SH-SY5Y (cell line): ENCODE data around the gene RPL29.

Experiments
- GATA2 ChIP-seq: IDR thresholded peaks from 2 replicates; pipeline ENCODE4 v1.6.1; 2011; ENCODE audit warnings: mild to moderate bottlenecking, low read depth, low read length
- GATA3 ChIP-seq: IDR thresholded peaks from 2 replicates; pipeline ENCODE4 v1.6.1; 2011; ENCODE audit warnings: low read depth, mild to moderate bottlenecking, low read length, moderate library complexity

RPL29 gene

GRCh38 chr3:52030714-52031310, 35.1 kb upstream of the RPL29 start:
- TF ChIP-seq GATA3, result no peak
- TF ChIP-seq GATA2, result peak; percentile 89

DNA sequence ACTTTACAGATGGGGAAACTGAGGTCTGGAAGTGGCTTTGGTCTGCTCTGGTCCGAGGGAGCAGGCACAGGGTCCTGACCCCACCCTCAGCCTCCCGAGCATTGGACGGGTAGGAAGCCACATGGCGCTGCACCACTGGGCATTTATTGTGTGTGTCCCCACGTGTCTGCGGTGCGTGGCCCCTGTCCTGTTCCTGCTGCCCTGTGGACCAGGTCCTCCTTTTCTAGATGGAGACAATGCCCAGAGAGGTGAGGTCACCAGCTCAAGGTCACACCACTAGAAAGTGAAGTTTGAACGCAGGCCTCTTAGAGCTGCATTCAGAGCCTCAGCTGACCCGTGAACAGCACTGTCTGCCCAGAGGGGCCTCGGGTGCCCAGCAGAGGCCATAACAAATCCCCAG, 33.8 kb upstream of the RPL29 start:
- TF ChIP-seq GATA3 (no peak), GATA2 (no peak)

DNA sequence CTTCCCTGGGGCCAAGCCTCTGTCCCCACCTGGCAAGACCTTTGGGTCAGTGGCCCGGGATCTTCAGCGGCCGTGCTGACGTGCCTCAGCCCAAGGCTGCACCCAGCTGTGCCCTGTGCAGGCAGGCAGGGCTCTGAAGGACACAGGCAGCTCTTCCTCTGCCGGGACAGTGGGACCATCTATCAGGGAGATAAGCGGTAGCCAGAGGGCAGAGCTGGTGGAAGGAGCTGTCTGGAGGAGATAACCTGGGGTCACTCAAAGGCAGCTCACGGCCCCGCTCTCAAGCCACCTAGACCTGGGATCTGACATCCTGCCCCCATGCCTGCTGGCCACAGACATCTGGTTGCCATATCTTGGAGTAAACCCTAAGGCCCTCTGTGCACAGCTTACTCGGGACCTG, 33.4 kb upstream of the RPL29 start:
- TF ChIP-seq GATA2, result peak; percentile 95
- no peak for TF ChIP-seq GATA3

DNA sequence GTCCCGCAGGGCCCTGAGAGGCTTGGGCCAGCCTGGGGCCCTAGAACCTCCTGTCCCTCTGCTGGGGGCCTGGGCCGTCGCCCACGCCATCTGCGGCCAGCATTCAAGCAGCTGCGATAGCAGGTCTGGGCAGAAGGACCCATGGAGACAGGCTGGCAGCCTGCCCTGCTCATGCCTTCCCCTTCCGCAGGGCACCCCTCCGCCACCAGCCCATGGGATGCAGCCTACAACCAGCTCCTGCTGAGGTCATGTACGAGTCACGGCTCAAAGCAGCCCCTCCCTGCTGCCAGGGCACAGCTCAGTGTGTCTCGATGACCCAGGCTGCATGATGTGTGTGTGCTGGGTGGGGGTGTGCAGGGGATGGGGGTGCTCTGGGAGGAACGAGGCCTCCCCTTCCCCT, 32.9 kb upstream of the RPL29 start:
- TF ChIP-seq GATA2, result no peak
- TF ChIP-seq GATA3, result no peak

GRCh38 chr3:52026041-52026440, 30.3 kb upstream of the RPL29 start:
- TF ChIP-seq GATA3 (no peak), GATA2 (no peak)

- TF ChIP-seq GATA2 (no peak), GATA3 (no peak)
Observed at GRCh38 chr3:52025453-52025852, 29.8 kb upstream of the RPL29 start.

DNA sequence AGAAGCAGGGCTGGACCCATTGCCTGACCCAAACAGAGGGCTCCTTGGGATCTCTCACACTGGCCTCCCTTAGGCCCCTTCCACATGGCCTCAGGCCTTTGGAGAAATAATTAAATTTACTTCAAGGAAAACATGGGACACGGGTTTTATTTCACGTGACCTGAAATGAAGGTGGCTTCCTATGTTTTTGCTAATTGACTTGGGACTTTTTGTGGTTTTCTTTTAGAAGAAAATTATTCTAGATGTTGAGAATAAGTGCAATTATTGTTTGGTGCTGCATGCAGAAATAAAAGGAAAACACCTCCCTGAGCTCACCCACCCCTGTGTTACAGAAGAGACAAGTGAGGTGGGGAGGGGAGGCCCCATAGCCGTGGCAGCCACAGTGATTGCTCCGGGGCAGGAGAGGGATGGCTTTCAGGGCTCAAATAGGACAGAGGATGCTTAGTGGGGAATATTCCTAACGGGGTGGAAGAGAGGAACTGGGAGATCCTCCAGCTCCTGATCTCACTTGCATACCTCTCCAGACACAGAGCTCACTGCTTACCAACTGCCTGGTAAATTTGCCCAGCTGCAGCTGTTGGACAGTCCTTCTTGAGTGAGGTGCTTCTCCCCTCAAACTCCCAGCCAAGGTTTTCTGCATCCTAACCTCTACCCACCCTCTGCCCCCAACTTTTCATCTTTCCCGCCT, 29.2 kb upstream of the RPL29 start:
- TF ChIP-seq GATA2 (no peak), GATA3 (no peak)

DNA sequence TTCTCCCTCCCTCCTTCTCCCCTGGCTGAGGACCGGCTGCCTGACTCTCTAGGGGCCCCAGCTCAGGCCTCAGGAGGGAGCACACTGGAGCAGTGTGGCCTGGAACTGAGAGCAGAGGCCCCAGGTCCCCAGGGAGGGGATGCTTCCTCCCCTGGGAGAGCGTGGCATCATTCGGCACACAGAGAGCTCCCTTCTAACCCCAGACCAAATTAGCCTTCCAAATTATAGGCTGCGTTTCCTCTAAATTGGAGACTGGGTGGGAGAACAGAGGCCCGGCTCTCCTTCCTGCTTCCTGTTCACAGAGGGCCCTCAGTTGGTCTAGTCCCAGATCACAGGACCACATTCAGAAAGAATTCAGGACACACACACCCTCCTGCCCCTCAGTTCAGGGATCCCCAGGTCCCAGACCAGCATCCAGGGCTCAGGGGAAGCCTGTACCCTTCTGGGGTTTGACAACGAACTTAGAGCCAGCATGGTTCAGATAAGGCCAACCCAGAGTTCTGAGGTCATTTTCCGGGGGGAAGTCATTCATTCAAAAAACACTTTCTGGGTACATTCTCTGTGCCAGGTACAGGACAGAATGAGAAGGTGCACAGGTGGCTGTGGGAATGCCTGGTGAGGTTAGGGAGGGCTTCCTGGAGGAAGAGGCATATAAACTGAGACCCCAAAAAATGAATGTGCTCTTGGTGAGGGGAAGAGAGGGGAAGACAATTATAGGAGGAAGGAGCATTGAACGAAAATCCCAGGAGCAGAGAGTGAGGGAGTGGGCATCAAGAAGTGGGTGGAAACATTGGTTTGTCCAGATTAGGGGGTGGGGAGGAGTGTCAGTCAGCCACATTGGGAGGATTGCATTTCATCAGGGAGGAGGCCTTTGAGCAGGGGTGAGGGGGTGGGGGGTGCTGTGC, 28.4 kb upstream of the RPL29 start:
- TF ChIP-seq GATA3 (no peak), GATA2 (no peak)

GRCh38 chr3:52023101-52023770, 27.5 kb upstream of the RPL29 start:
- TF ChIP-seq GATA2 (no peak), GATA3 (no peak)

DNA sequence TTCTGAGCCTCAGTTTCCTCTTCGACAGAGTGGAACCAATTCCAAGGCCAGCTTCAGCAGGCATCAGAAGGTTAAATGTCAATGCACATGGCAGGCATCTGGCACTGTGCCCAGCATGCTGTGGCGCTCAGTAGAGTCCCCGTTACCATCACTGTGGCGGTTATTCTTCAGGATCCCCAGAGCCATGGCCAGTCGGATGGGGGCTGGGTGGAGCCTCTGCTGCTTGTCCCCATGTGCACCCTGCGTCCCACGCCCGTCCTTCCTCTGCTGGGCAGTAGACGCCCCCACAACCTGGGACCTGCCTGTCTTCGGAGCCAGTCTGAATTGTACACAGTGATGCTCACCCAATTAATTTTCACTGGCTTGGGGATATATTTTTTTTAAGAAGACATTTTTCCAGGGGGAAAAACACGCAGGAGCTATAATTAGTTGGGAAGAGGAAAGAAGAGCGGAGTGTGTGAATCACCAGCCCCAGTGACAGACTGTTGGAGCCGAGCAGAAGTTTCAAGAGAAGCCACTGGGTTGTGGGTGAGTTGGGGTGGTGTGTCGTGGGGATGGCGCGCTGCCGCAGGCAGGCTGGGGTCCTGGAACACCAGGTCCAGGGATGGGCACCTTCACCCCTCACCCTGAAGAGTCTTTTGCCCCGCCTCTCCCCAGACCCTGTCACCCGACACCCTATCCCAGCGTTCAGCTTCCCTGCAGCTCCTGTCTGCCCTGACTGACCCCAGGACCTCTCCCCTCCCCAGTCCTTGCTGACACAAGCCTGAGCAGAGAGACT, 26.8 kb upstream of the RPL29 start:
- no peak for TF ChIP-seq GATA2
- TF ChIP-seq GATA3, result no peak

DNA sequence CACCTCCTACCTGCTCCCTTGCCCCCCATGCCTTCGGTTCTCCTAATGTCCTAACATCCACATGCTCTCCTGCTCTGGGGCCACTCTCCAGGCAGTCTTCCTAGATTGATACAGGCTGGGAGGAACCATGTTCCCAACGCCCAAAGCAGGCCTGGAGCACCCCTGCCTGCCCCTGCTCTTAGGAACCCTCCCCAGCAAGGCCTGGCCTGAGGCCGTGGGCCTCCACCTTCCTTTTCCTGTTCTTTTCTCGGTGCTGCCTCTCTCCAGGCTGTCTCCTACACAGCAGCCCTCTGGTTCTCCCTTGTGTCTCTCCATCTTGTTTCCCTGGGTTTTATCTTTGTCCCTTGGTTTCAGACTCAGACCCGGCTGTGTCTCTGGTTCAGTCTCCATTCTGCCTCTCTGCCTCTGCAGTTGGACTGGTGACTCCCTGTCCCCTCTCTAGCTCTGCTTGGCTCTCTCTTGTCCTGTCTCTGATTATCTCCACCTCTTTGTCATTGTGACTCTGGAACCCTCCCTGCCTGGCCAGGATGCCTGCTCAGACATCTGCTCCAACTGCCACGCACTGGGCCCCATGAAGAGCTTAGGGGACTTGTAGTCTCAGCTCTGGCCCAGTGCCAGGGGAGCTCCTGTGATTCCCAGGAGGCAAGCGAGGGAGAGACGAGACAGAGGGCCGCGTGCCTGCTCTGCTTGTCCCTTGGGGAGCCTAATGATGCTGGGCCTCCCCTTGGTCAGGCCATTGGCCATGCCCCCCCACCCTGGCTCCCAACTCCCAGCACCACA, 26.0 kb upstream of the RPL29 start:
- TF ChIP-seq GATA2 (no peak), GATA3 (no peak)

DNA sequence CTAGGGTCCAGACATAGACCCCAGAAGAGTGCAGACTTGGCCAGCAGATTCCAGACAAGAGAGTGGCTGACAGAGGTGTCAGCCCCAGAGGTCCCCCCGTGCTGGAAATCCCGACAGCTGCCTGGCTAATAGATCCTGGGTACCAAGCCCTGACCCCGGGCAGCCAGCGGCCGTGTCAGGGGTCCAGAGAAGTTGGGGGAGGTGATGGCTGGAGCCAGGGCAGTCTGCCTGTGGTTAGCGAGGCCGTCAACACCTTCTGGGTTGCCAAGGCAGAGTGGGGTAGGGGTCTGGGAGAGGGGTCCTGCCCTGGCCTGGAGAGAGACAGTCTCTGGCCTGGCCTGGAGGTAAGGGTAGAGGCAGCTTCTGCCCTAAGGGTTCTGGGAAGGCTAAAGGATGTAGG, 25.1 kb upstream of the RPL29 start:
- no peak for TF ChIP-seq GATA2
- no peak for TF ChIP-seq GATA3

GRCh38 chr3:52019352-52020080, 23.8 kb upstream of the RPL29 start:
- no peak for TF ChIP-seq GATA3
- TF ChIP-seq GATA2, result no peak
